HG02981 (cell line): Measurements from ENCODE around the gene SPEN.

ENCODE experiments used
- ATAC-seq: cut with Tn5 transposase; IDR thresholded peaks from one replicate; pipeline ENCODE4 v1.9.1; 2021; ENCODE audit warnings: mild to moderate bottlenecking, moderate library complexity; ENCODE audit not compliant: unreplicated experiment

Gene SPEN

GRCh38 chr1:15946571-15947381 is 99.3 kb downstream of the SPEN start:
- ATAC-seq: no peak

- no peak for ATAC-seq
These were observed 100.0 kb downstream of the SPEN start for GRCh38 chr1:15947382-15948090.

- no peak for ATAC-seq
These were observed 100.6 kb downstream of the SPEN start for GRCh38 chr1:15948091-15948591.

DNA sequence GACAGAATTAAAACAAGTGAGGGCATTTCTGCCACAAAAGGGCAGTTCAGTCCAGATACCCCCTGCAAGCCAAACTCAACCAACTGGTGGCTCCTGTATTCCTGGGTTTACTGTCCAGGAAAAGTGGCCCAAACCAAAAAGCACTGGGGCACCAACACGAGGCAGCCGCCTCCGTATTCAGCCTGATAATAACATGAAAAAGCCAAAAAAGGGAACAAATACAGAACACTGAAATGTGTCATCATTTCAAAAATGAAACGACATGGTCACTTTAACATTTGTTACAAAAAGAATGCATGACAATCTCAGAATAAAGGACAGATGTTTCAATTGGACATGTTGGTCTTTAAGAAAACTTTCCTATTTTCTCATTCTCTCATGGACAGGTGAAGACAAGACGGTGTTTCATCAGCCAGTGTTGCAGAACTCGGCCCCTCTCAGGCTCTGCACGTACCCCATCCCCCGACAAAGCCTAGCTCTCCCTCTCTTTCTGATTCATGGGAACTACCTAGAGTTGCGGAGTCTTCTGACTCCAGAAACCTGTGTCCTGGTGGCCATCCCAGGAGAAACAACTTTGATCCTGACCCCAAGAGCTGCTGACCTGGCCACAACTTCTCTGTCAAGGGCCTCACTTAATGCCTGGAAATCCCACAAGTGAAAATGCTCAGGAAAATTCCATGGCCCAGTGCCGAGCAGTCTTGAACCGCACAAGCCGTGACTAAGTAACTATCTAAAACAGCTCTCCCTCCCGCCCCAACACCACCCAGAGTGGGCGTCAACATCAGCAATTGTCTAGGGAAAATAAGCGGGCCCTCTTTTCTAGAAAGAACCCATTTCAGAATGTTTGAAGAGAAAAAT is 101.3 kb downstream of the SPEN start:
- no peak for ATAC-seq

GRCh38 chr1:15949453-15950245 is 102.1 kb downstream of the SPEN start:
- ATAC-seq: no peak

GRCh38 chr1:15950302-15950701 is 102.8 kb downstream of the SPEN start:
- ATAC-seq: no peak

DNA sequence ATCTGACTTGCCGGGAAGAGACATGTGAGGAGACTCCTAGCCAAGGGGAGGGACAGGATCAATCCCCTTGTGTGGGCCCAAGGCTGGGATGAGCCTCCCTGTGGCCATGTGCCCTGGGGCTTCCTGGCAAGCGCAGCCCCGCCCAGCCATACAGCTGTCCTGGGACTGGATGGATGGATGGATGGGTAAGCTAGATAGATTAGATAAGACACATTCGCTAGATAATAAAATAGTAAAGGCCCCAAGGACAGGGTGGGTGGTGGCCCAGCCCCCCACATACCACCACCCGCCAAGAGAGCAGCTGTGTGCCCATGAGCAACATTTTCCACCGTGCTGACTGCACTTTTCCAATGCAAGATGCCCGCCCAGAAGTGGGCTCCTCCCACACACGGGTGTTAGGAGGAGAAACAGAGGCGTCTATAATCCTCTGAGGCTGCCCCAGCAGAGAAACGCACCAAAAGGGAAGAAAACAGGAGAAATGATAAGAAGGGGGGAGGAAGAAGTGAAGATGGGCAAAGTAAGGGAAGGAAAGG is 103.3 kb downstream of the SPEN start:
- no peak for ATAC-seq

DNA sequence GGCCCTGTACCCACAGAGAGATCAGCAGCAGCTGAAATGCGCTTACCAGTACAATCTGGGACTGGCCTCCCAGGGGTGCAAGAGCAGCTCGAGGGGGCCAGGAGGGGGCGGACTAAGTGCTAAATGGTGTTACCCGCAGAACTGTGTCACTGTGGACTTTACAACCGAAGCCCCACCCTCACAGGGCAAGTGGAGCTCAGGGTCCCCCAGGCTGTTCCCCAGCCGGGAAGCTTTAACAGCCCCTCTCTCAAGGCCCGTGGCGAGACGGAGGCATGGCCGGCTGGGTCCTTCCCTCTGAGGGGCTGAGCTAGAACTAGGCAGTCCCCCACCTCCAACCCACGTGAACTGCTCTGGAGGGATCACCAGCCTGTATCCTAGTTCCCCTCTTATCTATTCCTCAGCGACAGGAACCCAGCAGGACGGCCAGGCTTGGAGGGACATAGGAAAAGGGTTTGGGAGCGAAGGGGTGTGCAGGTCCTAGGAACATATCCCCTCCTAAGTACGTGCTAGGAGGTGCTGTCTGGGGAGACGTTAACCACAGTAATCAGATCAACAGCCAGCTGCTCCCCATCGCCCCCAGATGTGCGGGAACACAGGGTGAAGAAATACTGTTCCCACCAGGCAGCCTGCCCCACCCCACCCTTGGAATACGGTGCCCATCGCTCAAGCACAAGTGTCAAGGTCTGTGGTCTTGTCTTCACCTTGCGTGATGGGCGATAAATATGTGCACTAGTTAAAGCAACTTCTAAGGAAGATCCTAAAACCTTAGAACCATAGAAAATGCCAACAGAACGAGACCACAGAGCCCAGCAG is 104.0 kb downstream of the SPEN start:
- ATAC-seq: no peak

DNA sequence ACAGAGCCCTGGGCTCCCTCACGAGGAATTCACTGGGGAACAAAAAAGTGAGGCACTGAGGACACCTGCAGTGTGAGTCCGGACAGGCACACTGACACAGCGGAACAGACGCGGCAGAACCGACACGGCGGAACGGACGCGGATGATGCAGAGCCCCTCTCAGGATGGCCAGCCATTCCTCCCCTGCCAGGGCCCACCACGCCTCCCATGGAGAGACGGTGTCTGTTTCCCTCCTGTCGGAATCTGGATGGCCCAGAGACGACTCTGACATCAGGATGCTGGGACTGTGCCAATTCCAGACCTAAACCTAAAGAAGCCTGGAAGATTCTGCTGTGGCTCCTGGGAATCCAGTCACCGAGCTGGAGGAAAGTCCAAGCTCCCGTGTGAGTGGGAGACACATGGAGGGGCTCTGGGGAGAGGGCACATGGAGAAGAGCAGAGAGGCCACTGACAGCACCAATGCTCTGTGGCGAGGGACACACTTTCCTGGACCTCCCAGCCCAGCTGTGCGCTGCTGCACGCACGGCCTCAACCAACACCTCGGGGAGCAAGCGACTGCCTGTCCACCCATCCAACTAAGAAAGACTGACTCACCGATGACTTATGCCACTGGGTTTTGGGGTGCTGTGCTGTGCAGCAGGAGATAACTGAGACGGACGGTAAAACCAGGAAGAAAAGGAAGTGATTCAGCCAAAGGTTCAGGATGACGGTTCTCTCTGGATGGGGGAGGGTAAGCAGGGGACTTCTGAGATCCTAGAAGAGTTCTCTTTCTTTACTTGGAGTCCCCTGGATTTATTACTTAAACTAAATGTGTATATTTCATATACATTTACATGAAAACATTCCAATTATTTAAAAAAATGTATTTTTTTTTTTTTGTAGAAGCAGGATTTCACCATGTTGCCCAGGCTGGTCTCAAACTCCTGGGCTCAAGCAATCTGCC is 105.1 kb downstream of the SPEN start:
- ATAC-seq: no peak

- ATAC-seq: no peak
These were observed 105.8 kb downstream of the SPEN start for GRCh38 chr1:15953294-15953771.

GRCh38 chr1:15953791-15954241 is 106.3 kb downstream of the SPEN start:
- ATAC-seq: no peak

GRCh38 chr1:15954316-15954715 is 106.8 kb downstream of the SPEN start:
- no peak for ATAC-seq

DNA sequence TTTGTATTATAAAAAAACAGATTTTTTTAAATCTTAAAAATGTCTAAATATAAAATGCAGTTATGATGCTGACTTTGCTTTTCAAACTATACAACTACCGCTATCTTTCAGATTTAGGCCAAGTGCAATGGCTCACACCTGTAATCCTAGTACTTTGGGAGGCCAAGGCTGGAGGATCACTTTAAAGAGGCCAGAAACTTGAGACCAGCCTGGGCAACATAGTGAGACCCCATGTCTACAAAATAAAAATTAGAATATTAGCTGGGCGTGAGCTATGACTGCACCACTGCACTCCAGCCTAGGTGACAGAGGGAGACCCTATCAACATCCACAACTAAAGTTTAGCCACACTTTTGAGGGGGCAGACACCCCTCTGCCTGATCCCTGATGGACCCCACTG is 108.0 kb downstream of the SPEN start:
- no peak for ATAC-seq

GRCh38 chr1:15956150-15956549 is 108.6 kb downstream of the SPEN start:
- ATAC-seq: no peak

DNA sequence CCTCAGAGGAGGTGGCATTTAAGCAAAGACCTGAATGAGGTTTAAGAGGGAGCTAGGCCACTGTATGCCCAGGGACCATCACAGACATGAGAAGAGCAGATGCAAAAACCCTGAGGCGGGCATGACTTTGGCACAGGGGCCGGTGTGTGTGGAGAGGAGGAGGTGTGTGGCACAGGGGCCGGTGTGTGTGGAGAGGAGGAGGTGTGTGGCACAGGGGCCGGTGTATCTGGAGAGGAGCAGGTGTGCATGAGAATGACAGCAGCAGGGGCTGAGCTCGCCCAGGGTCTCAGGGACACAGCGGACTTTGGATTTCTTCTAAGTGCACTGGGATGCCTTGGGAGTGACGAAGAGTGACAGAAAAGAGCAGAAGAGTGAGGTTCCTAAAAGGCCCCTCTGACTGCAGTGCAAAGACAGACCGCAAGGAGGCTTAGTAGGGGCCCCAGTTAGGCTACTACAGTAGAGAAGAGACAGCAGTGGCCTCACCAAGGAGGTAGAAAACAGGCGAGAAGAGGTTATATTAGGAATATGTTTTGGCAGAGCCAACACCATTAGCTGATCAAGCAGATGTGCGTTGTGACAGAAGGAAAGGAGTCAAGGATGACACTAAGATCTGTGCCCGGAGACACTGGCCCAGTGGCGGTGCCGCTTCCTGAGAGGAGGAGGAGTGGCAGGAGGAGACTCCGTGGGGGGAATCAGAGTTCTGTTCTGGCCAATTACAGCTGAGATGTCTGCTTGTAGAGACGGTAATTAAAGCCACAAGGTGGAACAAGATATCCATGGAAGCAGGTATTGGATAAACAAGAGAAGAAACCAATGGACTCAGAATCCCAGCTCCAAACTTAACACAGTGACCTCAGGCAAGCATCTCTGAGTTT is 110.0 kb downstream of the SPEN start:
- ATAC-seq: no peak

GRCh38 chr1:15958111-15958510 is 110.6 kb downstream of the SPEN start:
- ATAC-seq: no peak

DNA sequence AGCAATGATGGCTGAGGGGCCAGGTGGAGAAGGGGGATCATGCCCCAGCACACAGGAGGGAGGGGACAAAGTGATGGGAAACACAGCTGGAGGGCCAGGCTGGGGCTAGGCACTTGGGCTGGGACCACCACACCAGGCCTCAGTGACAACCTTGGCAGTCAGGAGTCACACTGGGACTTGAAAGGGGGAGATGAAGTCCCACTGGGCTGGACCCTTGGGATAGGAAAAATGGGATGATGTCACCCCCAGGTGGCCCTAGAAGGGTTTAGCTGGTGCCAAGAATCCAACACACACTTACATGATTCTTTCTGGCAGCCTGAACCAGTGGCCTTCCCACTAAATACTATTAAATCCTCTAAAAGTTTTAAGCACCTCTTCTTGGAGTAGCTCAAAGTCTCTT is 111.3 kb downstream of the SPEN start:
- no peak for ATAC-seq
